K562 (cell line): Measurements from ENCODE around the gene NXF1. TPM values are rescaled to one million over a fixed set of nuclear protein-coding genes. Genes with fewer than 3 reads are reported as not detected.

Experiments
- CBFA2T2 ChIP-seq: fragments of 450-650 bp; conservative IDR thresholded peaks from 2 replicates; pipeline ENCODE4 v1.6.1; 2017; ENCODE audit warnings: mild to moderate bottlenecking
- GABPB1 ChIP-seq: sonication (generic); formaldehyde crosslinking; IDR thresholded peaks from 2 replicates; pipeline ENCODE4 v1.8.0; 2022; ENCODE audit warnings: mild to moderate bottlenecking, missing genetic modification reagents
- HNRNPL ChIP-seq: fragments of 200-400 bp; formaldehyde crosslinking; IDR thresholded peaks from 2 replicates; pipeline ENCODE4 v1.6.1; 2017; ENCODE audit warnings: low read depth, mild to moderate bottlenecking, low read length
- HSF4 ChIP-seq: fragments of 250-450 bp; sonication (Bioruptor Pico); IDR thresholded peaks from 2 replicates; pipeline ENCODE4 v2.1.2; 2022; ENCODE audit warnings: mild to moderate bottlenecking, moderate library complexity, borderline replicate concordance
- KAT7 ChIP-seq: sonication (generic); formaldehyde crosslinking; IDR thresholded peaks from 2 replicates; pipeline ENCODE4 v1.8.0; 2022; ENCODE audit warnings: missing genetic modification reagents, mild to moderate bottlenecking, borderline replicate concordance
- KLF10 ChIP-seq: fragments of 250-450 bp; sonication (Bioruptor Pico); IDR thresholded peaks from 2 replicates; pipeline ENCODE4 v1.6.1; 2021; ENCODE audit warnings: matching md5 sums
- MED1 ChIP-seq: sonication (generic); formaldehyde crosslinking; IDR thresholded peaks from 2 replicates; pipeline ENCODE4 v1.8.1; 2023; ENCODE audit warnings: missing genetic modification reagents, borderline replicate concordance
- MXI1 ChIP-seq: IDR thresholded peaks from 2 replicates; pipeline ENCODE4 v1.6.1; 2011; ENCODE audit warnings: low read depth, mild to moderate bottlenecking, improper control_type of control experiment, low read length
- NEUROD1 ChIP-seq: fragments of 150-350 bp; IDR thresholded peaks from 2 replicates; pipeline ENCODE4 v1.6.1; 2014; ENCODE audit warnings: borderline replicate concordance, low read length, low read depth; ENCODE audit not compliant: partially characterized antibody
- PHTF2 ChIP-seq: fragments of 250-450 bp; sonication (Bioruptor Pico); IDR thresholded peaks from 2 replicates; pipeline ENCODE4 v1.5.0; 2021; ENCODE audit warnings: mild to moderate bottlenecking
- POLR3A ChIP-seq: IDR thresholded peaks from 2 replicates; pipeline ENCODE4 v1.6.1; 2011; ENCODE audit warnings: borderline replicate concordance, mild to moderate bottlenecking, moderate library complexity; ENCODE audit not compliant: insufficient read length, insufficient read depth; ENCODE audit errors: extremely low read depth
- SP2 ChIP-seq: IDR thresholded peaks from 2 replicates; pipeline ENCODE4 v1.6.1; 2011; ENCODE audit warnings: mild to moderate bottlenecking, low read depth, low read length, moderate library complexity; ENCODE audit not compliant: poor library complexity, severe bottlenecking; ENCODE audit errors: extremely low read depth
- STAT5A ChIP-seq: IDR thresholded peaks from 2 replicates; pipeline ENCODE4 v1.6.1; 2012; ENCODE audit warnings: low read length, inconsistent platforms, borderline replicate concordance
- TSC22D4 ChIP-seq: fragments of 450-650 bp; IDR thresholded peaks from 2 replicates; pipeline ENCODE4 v1.6.1; 2016; ENCODE audit warnings: missing genetic modification characterization, missing biosample characterization, control low read depth
- ZNF609 ChIP-seq: sonication (generic); formaldehyde crosslinking; IDR thresholded peaks from 2 replicates; pipeline ENCODE4 v1.8.1; 2023; ENCODE audit warnings: missing genetic modification reagents, mild to moderate bottlenecking, borderline replicate concordance
- ZNF717 ChIP-seq: fragments of 250-450 bp; sonication (Bioruptor Pico); IDR thresholded peaks from 2 replicates; pipeline ENCODE4 v1.5.0; 2021
- polyA plus RNA-seq, 8 experiments: library from polyadenylated mRNA; depleted of rRNA in 4 of 8; stranded (reverse) in 5 of 8; unstranded in 3 of 8; fragments of >200 nt; fragmentation: Nextera tagmentation in 2 of 8; fragmentation: Illumina TruSeq in 1 of 8; extraction: Ambion mirVana in 2 of 8; extraction: Trizol in 1 of 8; gene quantifications; 2 replicates each; pipeline versions ENCODE4 v1.2.1 to v1.2.3, GENCODE V29; 2011 to 2014; ENCODE audit warnings: inconsistent platforms in 1 of 8, missing spikeins in 1 of 8
- total RNA-seq, 7 experiments: library from RNA; depleted of rRNA in 6 of 7; stranded (reverse); fragments of >200 nt in 6 of 7; fragmentation: Illumina TruSeq in 2 of 7; extraction: Trizol in 2 of 7; gene quantifications; 2 replicates each; pipeline versions ENCODE4 v1.2.1 to v1.2.3, GENCODE V29; 2011 to 2021; ENCODE audit warnings: low replicate concordance in 1 of 7
- TF ChIP-seq, protein P1 (sequence below): sonication (generic); formaldehyde crosslinking; IDR thresholded peaks from 2 replicates; pipeline ENCODE4 v1.8.0; 2022; ENCODE audit warnings: mild to moderate bottlenecking, missing genetic modification reagents
- TF ChIP-seq, protein P2 (sequence below): sonication (generic); formaldehyde crosslinking; IDR thresholded peaks from 2 replicates; pipeline ENCODE4 v1.8.1; 2023; ENCODE audit warnings: mild to moderate bottlenecking, missing genetic modification reagents, moderate library complexity
- TF ChIP-seq, protein P3 (sequence below): sonication (generic); formaldehyde crosslinking; IDR thresholded peaks from 2 replicates; pipeline ENCODE4 v1.5.0; 2020; ENCODE audit warnings: missing genetic modification reagents

NXF1 gene
- total and polyA plus RNA-seq, 9 of the 15 experiments (the other 6 are each of a cell fraction or from before 2014, with no cell fraction given): 18.1 to 98.3 (median 35.8) TPM

DNA sequence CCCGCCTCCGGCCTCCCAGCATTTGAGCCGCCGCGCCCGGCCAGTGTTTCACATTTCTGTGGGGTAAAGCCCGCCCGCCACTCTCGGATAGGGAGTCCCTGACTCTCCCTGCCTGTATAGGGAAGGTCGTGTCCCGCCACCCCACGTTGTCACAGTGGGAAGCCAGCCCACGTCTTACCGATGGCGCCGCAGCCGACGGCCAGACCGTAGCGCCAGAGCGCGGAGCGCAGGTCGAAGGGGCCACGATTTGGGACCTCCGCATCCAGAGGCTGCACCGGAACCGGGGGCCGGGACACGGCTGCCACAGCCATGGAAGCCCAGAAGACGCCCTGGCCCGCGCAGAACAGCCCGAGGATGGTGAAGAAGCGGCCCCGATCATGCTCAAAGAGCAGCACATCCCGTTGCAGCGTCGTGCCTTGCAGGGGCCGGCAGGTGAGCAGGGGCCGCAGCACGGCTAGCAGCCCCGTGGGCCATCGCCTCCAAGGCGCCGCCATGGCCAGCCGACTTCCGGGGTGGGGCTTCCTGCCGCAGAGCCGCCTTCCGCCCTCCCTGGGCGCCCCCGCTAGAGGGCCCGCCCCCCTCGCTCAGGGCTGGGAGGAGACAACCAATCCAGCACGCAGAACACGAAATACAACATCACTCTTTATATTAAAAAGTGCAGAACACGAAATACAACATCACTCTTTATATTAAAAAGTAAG is 13.6 kb downstream of the NXF1 start, which contains the start of gene TMEM223 (continued):
- TF ChIP-seq ZNF609 (CRISPR knock-in tag) (no peak), ZNF717 (CRISPR knock-in tag) (no peak), POLR3A (no peak), HSF4 (CRISPR knock-in tag) (0 out of 2 replicates have a peak, but pooled peaks have one; percentile 44), SP2 (no peak), CBFA2T2 (no peak), PHTF2 (no peak), KLF10 (CRISPR knock-in tag) (no peak), MXI1 (peak; percentile 47; the same call in 1 of the 2 replicates), STAT5A (no peak), KAT7 (CRISPR knock-in tag) (peak; percentile 91), GABPB1 (CRISPR knock-in tag) (peak; percentile 93), NEUROD1 (no peak), MED1 (no peak), TSC22D4 (tag) (no peak), HNRNPL (no peak)
- TF ChIP-seq, protein P1, sequence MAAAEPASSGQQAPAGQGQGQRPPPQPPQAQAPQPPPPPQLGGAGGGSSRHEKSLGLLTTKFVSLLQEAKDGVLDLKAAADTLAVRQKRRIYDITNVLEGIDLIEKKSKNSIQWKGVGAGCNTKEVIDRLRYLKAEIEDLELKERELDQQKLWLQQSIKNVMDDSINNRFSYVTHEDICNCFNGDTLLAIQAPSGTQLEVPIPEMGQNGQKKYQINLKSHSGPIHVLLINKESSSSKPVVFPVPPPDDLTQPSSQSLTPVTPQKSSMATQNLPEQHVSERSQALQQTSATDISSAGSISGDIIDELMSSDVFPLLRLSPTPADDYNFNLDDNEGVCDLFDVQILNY (CRISPR knock-in tag): peak; percentile 66; the same call in 1 of the 2 replicates
- TF ChIP-seq, protein P2, sequence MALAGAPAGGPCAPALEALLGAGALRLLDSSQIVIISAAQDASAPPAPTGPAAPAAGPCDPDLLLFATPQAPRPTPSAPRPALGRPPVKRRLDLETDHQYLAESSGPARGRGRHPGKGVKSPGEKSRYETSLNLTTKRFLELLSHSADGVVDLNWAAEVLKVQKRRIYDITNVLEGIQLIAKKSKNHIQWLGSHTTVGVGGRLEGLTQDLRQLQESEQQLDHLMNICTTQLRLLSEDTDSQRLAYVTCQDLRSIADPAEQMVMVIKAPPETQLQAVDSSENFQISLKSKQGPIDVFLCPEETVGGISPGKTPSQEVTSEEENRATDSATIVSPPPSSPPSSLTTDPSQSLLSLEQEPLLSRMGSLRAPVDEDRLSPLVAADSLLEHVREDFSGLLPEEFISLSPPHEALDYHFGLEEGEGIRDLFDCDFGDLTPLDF (CRISPR knock-in tag): peak; percentile 91; the same call in 1 of the 2 replicates
- TF ChIP-seq, protein P3, sequence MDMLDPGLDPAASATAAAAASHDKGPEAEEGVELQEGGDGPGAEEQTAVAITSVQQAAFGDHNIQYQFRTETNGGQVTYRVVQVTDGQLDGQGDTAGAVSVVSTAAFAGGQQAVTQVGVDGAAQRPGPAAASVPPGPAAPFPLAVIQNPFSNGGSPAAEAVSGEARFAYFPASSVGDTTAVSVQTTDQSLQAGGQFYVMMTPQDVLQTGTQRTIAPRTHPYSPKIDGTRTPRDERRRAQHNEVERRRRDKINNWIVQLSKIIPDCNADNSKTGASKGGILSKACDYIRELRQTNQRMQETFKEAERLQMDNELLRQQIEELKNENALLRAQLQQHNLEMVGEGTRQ: no peak
